ENCODE measurements around the gene SPATA24.
"Not testable (repeated sequence)": the region's sequence is repeated elsewhere in the genome, so short reads cannot be mapped to it uniquely, and the experiment has no call there.

Gene SPATA24

GRCh38 chr5:139383993-139384590 is 19.8 kb downstream of the SPATA24 start:
- no peak for DNase-seq (ENCODE audit: low read depth in 1 of 2, low spot score in 1 of 2)

DNA sequence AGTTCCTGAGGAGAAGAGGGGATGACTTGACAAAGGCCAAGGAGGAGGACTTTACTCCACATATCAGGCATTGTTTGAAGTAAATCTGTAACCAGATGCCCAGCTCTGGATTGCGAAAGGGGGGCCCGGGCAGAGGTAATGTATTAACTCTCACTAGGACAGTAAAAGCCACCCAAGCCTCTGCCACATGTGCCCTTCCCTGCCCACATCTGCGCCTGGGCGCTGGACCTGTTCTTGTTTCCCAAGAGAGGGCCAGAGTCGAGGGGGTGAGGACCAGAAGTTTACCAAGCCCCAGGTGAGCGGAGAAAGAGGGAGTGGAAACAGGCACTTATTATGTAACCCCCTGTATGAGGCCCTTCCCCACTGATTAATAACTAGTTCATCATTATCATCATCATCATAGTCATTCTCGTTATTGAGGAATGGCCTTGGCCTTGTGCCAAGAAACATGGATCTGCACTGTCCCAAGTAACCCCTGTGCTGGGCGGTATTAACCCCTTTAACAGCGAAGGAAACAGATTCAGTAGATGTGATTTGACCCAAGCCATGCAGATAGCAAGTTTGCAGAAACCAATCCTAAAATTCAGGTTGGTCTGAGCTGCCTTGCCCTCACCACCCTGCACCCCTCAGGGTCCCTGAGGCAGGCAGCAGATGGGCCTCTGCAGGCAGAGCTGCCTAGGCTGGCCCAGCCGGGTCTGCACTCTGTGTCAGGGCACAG is 20.5 kb downstream of the SPATA24 start, which contains the start of gene SLC23A1:
Gene SLC23A1 (minus strand): TSS at position 23 of the 718 bp plus-strand sequence. CDS start 44 bp downstream, outside the sequence.
- no peak for DNase-seq (ENCODE audit: low read depth in 1 of 2, low spot score in 1 of 2)

GRCh38 chr5:139382807-139383206 is 21.1 kb downstream of the SPATA24 start:
- no peak for DNase-seq (ENCODE audit: low read depth in 1 of 2, low spot score in 1 of 2)

DNA sequence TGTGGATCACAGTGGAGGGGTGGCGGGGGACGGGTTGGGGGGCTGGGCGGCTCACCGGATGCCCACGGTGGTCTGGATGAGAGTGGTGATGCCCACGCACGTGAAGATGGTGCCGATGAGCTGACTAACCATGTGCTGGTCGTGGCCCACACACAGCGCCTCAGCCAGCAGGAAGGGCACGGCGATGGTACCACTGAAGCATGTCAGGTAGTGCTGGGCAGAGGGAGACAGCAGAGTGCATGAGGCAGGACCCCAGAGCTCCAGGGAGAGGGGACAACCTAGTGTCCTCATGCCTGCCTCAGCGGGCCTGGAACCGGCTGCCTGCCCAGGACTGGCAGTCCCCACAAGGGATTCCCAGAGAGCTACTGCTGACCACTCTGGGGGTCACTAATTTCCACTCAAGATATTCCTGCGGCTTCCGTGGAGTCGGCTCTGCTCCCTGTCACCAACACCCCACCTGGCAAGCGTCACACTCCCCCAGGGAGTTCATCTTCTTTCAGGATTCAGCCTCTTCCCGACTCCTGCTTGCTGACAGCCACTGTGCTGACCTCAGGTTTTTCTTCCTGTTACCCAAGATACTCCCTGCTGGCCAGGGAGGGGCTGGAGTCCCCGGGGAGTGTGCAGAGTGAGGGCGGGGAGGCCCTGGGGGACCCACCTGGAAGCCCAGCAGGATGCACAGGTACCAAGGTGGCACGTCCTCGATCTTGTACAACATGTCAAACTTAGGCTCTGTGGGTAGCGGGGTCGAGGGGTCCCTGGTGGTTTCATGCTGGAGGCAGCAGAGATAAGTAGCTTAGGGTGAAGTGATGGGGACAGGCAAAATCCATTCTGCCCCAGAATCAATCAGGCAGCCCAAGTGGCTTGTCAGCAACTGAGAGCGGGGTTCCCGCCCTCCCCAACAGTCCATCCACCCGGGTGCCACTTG is 21.8 kb downstream of the SPATA24 start:
- no peak for DNase-seq (ENCODE audit: low read depth in 1 of 2, low spot score in 1 of 2)

- DNase-seq (ENCODE audit: low read depth in 1 of 2, low spot score in 1 of 2), result no peak
Measured at GRCh38 chr5:139379626-139380449, 24.1 kb downstream of the SPATA24 start.

- no peak for DNase-seq (ENCODE audit: low read depth in 1 of 2, low spot score in 1 of 2)
Measured at GRCh38 chr5:139378941-139379361, 24.9 kb downstream of the SPATA24 start.

- no peak for DNase-seq (ENCODE audit: low read depth in 1 of 2, low spot score in 1 of 2)
Measured at GRCh38 chr5:139378101-139378825, 25.6 kb downstream of the SPATA24 start.

GRCh38 chr5:139377226-139377625 is 26.7 kb downstream of the SPATA24 start:
- no peak for DNase-seq (ENCODE audit: low read depth in 1 of 2, low spot score in 1 of 2)

- DNase-seq (ENCODE audit: low read depth in 1 of 2, low spot score in 1 of 2), result no peak
Measured at GRCh38 chr5:139376364-139376763, 27.5 kb downstream of the SPATA24 start.

DNA sequence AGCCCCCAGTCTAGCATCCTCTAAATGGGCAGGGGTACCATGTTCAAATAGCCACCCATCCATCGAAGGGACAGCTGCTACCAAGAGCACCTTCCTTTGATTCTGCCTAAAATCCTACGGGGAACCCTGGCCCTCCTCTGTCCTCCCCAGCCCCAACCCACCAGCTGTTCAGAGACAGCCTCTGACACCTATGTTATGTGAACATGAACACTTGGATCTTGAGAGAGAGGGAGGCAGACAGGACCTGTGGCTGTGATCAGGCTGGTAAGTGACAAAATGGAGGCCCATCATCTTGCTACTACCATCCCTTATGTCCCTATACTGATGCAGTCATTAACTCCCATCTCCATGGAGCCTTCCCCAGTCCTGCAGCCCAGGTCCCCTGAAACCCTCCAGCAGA is 29.0 kb downstream of the SPATA24 start:
- DNase-seq (ENCODE audit: low read depth in 1 of 2, low spot score in 1 of 2), result no peak

DNA sequence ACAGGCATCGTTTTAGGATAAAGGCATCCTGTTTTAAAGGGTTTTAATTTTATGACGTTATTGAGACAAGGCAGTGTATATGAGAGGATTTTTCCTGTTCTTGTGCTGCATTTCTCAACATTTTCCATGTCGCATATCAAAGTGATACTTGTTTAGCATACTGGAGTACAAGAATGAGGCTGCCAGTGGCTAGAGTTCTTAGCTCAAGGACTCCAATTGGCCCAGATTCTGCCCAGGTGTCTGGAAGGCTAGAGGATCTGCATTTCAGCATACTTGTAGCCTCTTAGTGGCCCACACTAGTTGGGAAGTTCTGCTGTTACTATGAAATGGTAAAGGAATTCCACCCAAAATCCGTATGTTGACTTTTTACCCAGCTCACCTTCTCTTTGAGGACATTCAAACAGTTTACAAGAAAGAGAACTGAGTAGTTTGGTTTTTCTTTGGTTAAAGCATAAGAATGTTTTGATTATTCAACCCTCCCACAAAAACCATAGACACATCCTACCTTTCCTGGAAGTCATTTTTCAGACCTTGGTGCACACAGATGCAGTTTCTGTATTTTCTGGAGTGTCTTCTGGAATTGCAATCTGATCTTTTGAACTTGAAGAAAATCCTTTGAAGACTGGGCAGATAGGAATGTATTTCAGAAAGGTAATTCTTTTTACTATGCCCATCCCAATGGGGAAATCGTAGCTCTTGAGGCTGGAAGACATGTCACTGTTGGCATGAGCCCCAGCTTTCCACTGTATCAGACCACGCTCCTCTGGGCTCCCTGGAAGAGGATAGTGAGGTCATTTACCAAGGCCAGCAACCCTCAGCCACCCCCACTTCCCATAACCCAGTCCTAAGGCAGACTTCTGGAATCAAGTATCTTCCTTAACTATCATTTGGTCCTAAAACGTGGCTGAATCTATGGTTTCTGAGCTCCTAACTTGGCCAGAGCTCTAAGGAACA is 32.1 kb downstream of the SPATA24 start:
- no peak for DNase-seq (ENCODE audit: low read depth in 1 of 2, low spot score in 1 of 2)

- DNase-seq (ENCODE audit: low read depth in 1 of 2, low spot score in 1 of 2), result no peak
Measured at GRCh38 chr5:139369181-139369580, 34.7 kb downstream of the SPATA24 start.

- no peak for DNase-seq (ENCODE audit: low read depth in 1 of 2, low spot score in 1 of 2)
Measured at GRCh38 chr5:139368613-139369012, 35.3 kb downstream of the SPATA24 start.

DNA sequence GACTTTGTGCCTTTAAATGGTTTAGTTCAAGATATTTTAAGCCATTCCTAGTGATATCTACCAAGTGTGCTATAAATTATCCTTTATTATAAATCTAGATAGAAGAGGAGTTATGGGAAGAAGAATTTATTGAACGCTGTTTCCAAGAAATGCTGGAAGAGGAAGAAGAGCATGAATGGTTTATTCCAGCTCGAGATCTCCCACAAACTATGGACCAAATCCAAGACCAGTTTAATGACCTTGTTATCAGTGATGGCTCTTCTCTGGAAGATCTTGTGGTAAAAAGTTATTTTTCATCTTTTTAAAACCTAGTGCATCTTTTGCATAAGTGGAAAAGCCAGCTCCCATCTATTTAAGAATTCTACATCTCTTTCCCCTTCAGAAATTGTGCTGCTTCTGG is 39.4 kb downstream of the SPATA24 start:
- no peak for DNase-seq (ENCODE audit: low read depth in 1 of 2, low spot score in 1 of 2)

DNA sequence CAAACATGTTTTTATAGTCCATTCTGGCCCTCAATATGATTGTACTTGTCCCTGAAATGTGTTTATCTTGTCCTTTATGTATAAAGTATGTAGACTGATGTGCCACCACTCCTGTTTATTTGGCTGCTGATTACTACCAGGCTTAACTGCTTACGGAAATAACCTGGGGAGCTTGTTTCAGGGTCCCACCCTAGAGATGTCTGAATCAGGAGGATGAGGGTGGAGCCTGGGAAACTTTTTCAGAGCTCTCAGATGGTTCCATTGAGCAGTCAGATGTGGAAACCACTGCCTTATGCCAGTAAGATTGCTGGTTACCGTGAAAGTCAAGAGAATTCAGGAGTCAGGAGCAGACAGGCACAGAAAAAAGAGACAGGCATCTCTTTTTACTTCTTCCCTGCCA is 40.0 kb downstream of the SPATA24 start:
- no peak for DNase-seq (ENCODE audit: low read depth in 1 of 2, low spot score in 1 of 2)

DNA sequence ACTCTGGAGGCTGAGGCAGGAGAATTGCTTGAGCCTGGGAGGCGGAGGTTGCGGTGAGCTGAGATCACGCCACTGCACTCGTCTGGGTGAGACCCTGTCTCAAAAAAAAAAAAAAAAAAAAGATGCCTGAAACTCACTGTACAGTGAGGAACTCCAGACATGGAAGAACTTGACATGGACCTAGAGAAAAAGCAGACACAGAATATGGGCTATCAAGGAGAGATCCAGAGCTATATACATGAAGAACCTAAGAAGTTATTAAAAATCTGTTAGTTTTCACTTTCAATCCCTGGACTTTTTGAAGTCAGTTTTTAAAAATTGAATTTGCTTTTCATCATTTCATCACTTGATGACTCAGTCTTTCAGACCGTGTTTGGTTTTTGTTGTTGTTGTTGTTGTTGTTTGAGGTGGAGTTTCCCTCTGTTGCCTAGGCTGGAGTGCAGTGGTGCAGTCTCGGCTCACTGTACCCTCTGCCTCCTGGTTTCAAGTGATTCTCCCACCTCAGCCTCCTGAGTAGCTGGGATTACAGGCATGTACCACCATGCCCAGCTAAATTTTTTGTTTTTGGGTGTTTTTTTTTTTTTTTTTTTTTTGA is 42.0 kb downstream of the SPATA24 start:
- no peak for DNase-seq (ENCODE audit: low read depth in 1 of 2, low spot score in 1 of 2)

GRCh38 chr5:139360384-139360783 is 43.5 kb downstream of the SPATA24 start:
- DNase-seq (ENCODE audit: low read depth in 1 of 2, low spot score in 1 of 2), result no peak

DNA sequence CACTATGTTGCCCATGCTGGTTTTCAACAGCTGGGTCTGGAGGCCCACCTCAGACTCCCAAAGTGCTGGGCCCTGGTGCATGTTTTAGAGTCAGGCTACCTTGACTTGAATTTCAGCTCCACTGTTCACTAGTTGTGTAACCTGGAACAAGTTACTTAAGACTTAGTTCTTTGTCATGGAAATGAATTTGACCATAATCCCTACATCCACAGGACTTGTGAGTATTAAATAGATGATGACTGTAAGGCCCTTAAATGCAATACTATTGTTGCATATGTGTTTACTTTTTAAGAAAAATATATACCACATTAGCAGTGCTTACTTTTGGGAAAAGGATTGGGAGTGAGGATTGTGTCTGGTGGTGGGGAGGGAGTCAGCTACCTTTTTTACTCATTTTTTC is 45.8 kb downstream of the SPATA24 start:
- no peak for DNase-seq (ENCODE audit: low read depth in 1 of 2, low spot score in 1 of 2)

DNA sequence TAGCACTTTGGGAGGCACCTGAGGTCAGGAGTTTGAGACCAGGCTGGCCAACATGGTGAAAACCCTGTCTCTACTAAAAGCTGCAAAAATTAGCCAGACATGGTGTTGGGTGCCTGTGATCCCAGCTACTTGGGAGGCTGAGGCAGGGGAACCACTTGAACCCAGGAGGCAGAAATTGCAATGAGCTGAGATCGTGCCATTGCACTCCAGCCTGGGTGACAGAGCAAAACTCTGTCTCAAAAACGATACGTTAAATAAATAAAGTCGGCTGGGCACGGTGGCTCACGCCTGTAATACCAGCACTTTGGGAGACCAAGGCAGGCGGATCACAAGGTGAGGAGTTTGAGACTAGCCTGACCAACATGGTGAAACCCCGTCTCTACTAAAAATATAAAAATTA is 48.0 kb downstream of the SPATA24 start:
- not testable (repeated sequence) for DNase-seq (ENCODE audit: low read depth in 1 of 2, low spot score in 1 of 2)

Data from activated CD4-positive, alpha-beta T cell treated with anti-CD3 and anti-CD28 coated beads, Interleukin-2, amount 50 U/mL, for 24 hours (primary cell).